Endothelial cell of umbilical vein (primary cell): ENCODE results near the gene OGDH. TPM values are rescaled to one million over a fixed set of nuclear protein-coding genes. Genes with fewer than 3 reads are reported as not detected.

ENCODE experiments used
- BruUV-seq: library from RNA; stranded (reverse); fragments of 400-500 nt; replicated peaks from 2 replicates; lab custom pipeline; 2021; lab: Mats Ljungman, UMichigan
- CTCF ChIA-PET: fragments of 300-600, 350-600 bp; sonication (Branson Sonifier 250); formaldehyde crosslinking; loops from one replicate; lab custom pipeline; 2021; ENCODE audit warnings: antibody characterized with exemption, inconsistent platforms; lab: Charles Lee
- POLR2A ChIA-PET: fragments of 300-600, 350-600 bp; sonication (Branson Sonifier 250); formaldehyde crosslinking; loops from one replicate; lab custom pipeline; 2021; ENCODE audit warnings: antibody characterized with exemption, inconsistent platforms; lab: Charles Lee
- DNase-seq: peaks from one replicate; pipeline ENCODE4 v3.0.0-alpha.2; 2011; ENCODE audit warnings: low read depth, low spot score
- FAIRE-seq: peaks from 2 replicates; lab custom pipeline; 2011; peaks lifted over from hg19 to GRCh38; lab: Jason Lieb, UNC
- H2AFZ ChIP-seq: 2 replicates; pipeline ENCODE4 v1.6.0; 2012; ENCODE audit warnings: low read depth, low read length, control low read depth, inconsistent platforms
- H3K27ac ChIP-seq: 2 replicates; pipeline ENCODE4 v1.5.1; 2011; ENCODE audit warnings: low read depth, mild to moderate bottlenecking, control low read depth, low read length, moderate library complexity; ENCODE audit not compliant: insufficient read depth
- H3K27me3 ChIP-seq, 2 experiments: 2 replicates each; pipeline versions ENCODE4 v1.6.0 to v1.6.1; 2011; ENCODE audit warnings: low read length in 2 of 2, mixed read lengths in 1 of 2; ENCODE audit not compliant: control insufficient read depth in 2 of 2, insufficient read depth in 2 of 2
- H3K36me3 ChIP-seq, 2 experiments: 2 replicates in 1 of 2; 3 replicates in 1 of 2; pipeline ENCODE4 v1.5.1; 2011; ENCODE audit warnings: low read length in 2 of 2, mild to moderate bottlenecking in 1 of 2, moderate library complexity in 1 of 2; ENCODE audit not compliant: control insufficient read depth in 2 of 2, insufficient read depth in 2 of 2; ENCODE audit errors: extremely low read depth in 1 of 2
- H3K4me1 ChIP-seq: 3 replicates; pipeline ENCODE4 v1.5.1; 2011; ENCODE audit warnings: mild to moderate bottlenecking, low read length; ENCODE audit not compliant: control insufficient read depth, insufficient read depth; ENCODE audit errors: extremely low read depth
- H3K4me2 ChIP-seq: 2 replicates; pipeline ENCODE4 v1.6.1; 2011; ENCODE audit warnings: low read length, control low read depth, mixed read lengths; ENCODE audit not compliant: insufficient read depth
- H3K4me3 ChIP-seq, 3 experiments: fragments of 200-600 bp in 1 of 3; sonication (generic), shearing (Covaris generic) in 1 of 3; replicated peaks in 1 of 3; 2 replicates each; pipeline ENCODE4 v1.5.1; 2011 to 2016; ENCODE audit warnings: control low read depth in 3 of 3, low read length in 3 of 3, mild to moderate bottlenecking in 2 of 3, inconsistent platforms in 1 of 3, low read depth in 1 of 3, moderate library complexity in 1 of 3; ENCODE audit not compliant: insufficient read depth in 1 of 3
- H3K79me2 ChIP-seq: 2 replicates; pipeline ENCODE4 v1.6.0; 2012; ENCODE audit warnings: low read length, inconsistent platforms; ENCODE audit not compliant: control insufficient read depth, insufficient read depth
- H3K9ac ChIP-seq: replicated peaks from 2 replicates; pipeline ENCODE3; 2011; ENCODE audit warnings: low read length, control low read depth; ENCODE audit not compliant: insufficient read depth; ENCODE audit errors: extremely low read depth
- H3K9me1 ChIP-seq: replicated peaks from 3 replicates; pipeline ENCODE4 v1.6.0; 2011; ENCODE audit warnings: mild to moderate bottlenecking, low read length; ENCODE audit not compliant: control insufficient read depth, insufficient read depth; ENCODE audit errors: extremely low read depth
- H3K9me3 ChIP-seq: replicated peaks from 2 replicates; pipeline ENCODE4 v1.5.1; 2012; ENCODE audit warnings: low read length, inconsistent platforms; ENCODE audit not compliant: control insufficient read depth, insufficient read depth
- H4K20me1 ChIP-seq: replicated peaks from 2 replicates; pipeline ENCODE3; 2011; ENCODE audit warnings: mild to moderate bottlenecking, low read length; ENCODE audit not compliant: control insufficient read depth, insufficient read depth; ENCODE audit errors: extremely low read depth
- EZH2 ChIP-seq: IDR thresholded peaks from 2 replicates; pipeline ENCODE4 v1.6.1; 2012; ENCODE audit warnings: borderline replicate concordance, low read depth, mild to moderate bottlenecking, moderate library complexity, low read length, inconsistent platforms; ENCODE audit not compliant: severe bottlenecking
- FOS ChIP-seq: IDR thresholded peaks from 2 replicates; pipeline ENCODE4 v1.6.1; 2011; ENCODE audit warnings: mild to moderate bottlenecking, low read length, moderate library complexity, borderline replicate concordance; ENCODE audit not compliant: insufficient read depth
- GATA2 ChIP-seq: IDR thresholded peaks from 2 replicates; pipeline ENCODE4 v1.7.0; 2011; ENCODE audit warnings: low read depth, mild to moderate bottlenecking, moderate library complexity, mixed read lengths, low read length; ENCODE audit not compliant: insufficient read length, insufficient read depth
- JUN ChIP-seq: IDR thresholded peaks from 2 replicates; pipeline ENCODE4 v1.6.1; 2011; ENCODE audit warnings: borderline replicate concordance, low read depth; ENCODE audit not compliant: insufficient read length, insufficient read depth
- MYC ChIP-seq: IDR thresholded peaks from one replicate; pipeline ENCODE4 v1.6.1; 2011; ENCODE audit warnings: mild to moderate bottlenecking, low read depth, low read length
- POLR2A ChIP-seq: IDR thresholded peaks from 2 replicates; pipeline ENCODE4 v1.6.1; 2012; ENCODE audit warnings: low read depth, mild to moderate bottlenecking, control low read depth, low read length
- POLR2AphosphoS5 ChIP-seq: IDR thresholded peaks from 2 replicates; pipeline ENCODE4 v1.6.1; 2012; ENCODE audit warnings: low read depth, mild to moderate bottlenecking, control low read depth, low read length, moderate library complexity; ENCODE audit not compliant: insufficient read depth
- dilution Hi-C: fragments of 300-500 bp; cut with MboI; formaldehyde crosslinking; loops from one replicate; pipeline ENCODE4 v1.15.0; 2019; ENCODE audit warnings: low sequenced_read_pairs; ENCODE audit not compliant: extremely low pct_ligation_motif_present
- intact Hi-C: fragments of 100-400 bp; cut with micrococcal nuclease; formaldehyde crosslinking; loops from one replicate; pipeline ENCODE4 v1.10.0; 2022
- polyA plus RNA-seq, 4 experiments: library from polyadenylated mRNA; depleted of rRNA in 3 of 4; stranded (reverse) in 3 of 4; unstranded in 1 of 4; fragments of >200 nt; gene quantifications; 2 replicates each; pipeline versions ENCODE4 v1.2.1 to v1.2.3, GENCODE V29; 2011 to 2012; ENCODE audit warnings: missing spikeins in 1 of 4
- total RNA-seq: library from RNA; stranded (reverse); gene quantifications from 2 replicates; pipeline ENCODE4 v1.2.3, GENCODE V29; 2021
- TF ChIP-seq, protein P1 (sequence below): IDR thresholded peaks from 2 replicates; pipeline ENCODE4 v1.6.1; 2011; ENCODE audit not compliant: insufficient read depth, insufficient read length
- TF ChIP-seq, protein P2 (sequence below), 2 donors: IDR thresholded peaks; 1 replicate in 1 of 2; 2 replicates in 1 of 2; pipeline ENCODE4 v1.5.1; 2011; ENCODE audit warnings: low read length in 2 of 2, mild to moderate bottlenecking in 2 of 2, moderate library complexity in 2 of 2, control low read depth in 1 of 2, inconsistent platforms in 1 of 2, low read depth in 1 of 2; ENCODE audit not compliant: insufficient read depth in 1 of 2; ENCODE audit errors: extremely low read depth in 1 of 2

Gene OGDH
- total and polyA plus RNA-seq, 2 donors (not counting 3 experiments of a cell fraction or from before 2014, with no cell fraction given) = 88.9 to 92.9 TPM

DNA sequence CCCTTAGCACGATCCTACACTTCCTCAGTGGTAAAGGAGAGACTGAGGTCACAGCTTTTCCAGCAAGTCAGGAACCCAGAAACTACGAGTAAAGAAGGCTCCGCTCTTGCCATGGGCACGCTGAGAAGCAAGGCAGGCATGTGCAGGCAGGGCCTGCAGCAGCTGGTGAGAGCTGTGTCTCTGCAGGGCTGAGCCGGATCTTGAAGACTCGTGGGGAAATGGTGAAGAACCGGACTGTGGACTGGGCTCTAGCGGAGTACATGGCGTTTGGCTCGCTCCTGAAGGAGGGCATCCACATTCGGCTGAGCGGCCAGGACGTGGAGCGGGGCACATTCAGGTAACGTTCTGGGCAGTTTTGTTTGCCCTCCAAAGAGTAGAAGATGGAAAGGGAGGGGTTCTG, 90.3 kb downstream of the OGDH start:
- dilution Hi-C loops = no loop called here
- H4K20me1 ChIP-seq = no peaks in the 10 kb centered on the region
- H3K4me3 ChIP-seq = no peak overlapping the region
- H3K27me3 ChIP-seq = no peaks in the 10 kb centered on the region
- ChIA-PET POLR2A (no interaction called here), CTCF (no interaction called here)
- TSS peak; percentile 21 for BruUV-seq
- no peaks in the 10 kb centered on the region for H3K9me1 ChIP-seq
- H3K36me3 ChIP-seq = peaks cover 6 to 46% of the 10 kb centered on the region in 2 experiments
- no peak overlapping the region for H2AFZ ChIP-seq
- H3K9ac ChIP-seq = no peak overlapping the region
- no peaks in the 10 kb centered on the region for H3K79me2 ChIP-seq
- intact Hi-C loops = no loop called here
- H3K4me2 ChIP-seq = no peak overlapping the region
- H3K27ac ChIP-seq = no peak overlapping the region
- TF ChIP-seq EZH2 (no peak), JUN (no peak), MYC (no peak), POLR2A (no peak), GATA2 (no peak), FOS (no peak), POLR2AphosphoS5 (no peak)
- TF ChIP-seq, protein P1, sequence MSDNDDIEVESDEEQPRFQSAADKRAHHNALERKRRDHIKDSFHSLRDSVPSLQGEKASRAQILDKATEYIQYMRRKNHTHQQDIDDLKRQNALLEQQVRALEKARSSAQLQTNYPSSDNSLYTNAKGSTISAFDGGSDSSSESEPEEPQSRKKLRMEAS = no peak
- TF ChIP-seq, protein P2, sequence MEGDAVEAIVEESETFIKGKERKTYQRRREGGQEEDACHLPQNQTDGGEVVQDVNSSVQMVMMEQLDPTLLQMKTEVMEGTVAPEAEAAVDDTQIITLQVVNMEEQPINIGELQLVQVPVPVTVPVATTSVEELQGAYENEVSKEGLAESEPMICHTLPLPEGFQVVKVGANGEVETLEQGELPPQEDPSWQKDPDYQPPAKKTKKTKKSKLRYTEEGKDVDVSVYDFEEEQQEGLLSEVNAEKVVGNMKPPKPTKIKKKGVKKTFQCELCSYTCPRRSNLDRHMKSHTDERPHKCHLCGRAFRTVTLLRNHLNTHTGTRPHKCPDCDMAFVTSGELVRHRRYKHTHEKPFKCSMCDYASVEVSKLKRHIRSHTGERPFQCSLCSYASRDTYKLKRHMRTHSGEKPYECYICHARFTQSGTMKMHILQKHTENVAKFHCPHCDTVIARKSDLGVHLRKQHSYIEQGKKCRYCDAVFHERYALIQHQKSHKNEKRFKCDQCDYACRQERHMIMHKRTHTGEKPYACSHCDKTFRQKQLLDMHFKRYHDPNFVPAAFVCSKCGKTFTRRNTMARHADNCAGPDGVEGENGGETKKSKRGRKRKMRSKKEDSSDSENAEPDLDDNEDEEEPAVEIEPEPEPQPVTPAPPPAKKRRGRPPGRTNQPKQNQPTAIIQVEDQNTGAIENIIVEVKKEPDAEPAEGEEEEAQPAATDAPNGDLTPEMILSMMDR (IDR thresholded peaks at IDR 0.05; ENCODE audit: extremely low read depth in 1 of 2, insufficient read depth in 1 of 2, low read depth in 1 of 2, low read length in 2 of 2) = no peak
- DNase-seq (no peak), FAIRE-seq (no peak)
- no peaks in the 10 kb centered on the region for H3K9me3 ChIP-seq
- H3K4me1 ChIP-seq = no peaks in the 10 kb centered on the region
